GM18498 (cell line): ENCODE data around the gene PGGHG.
A peak's percentile ranks its signal among the peaks of the same experiment; 100 is the strongest.

Experiments used
- ATAC-seq: cut with Tn5 transposase; IDR thresholded peaks from one replicate; pipeline ENCODE4 v1.9.1; 2021; ENCODE audit warnings: mild to moderate bottlenecking, moderate library complexity; ENCODE audit not compliant: unreplicated experiment

The PGGHG gene

GRCh38 chr11:288478-289397 is at the start of gene PGGHG:
Gene PGGHG, plus strand, starts transcription at chr11:289126. Its CDS starts 691 bp downstream, at chr11:289817.
- ATAC-seq = peak; percentile 65

- ATAC-seq = no peak
Observed at GRCh38 chr11:240315-240714, 48.6 kb upstream of the PGGHG start.

- no peak for ATAC-seq
Observed at GRCh38 chr11:241634-242033, 47.3 kb upstream of the PGGHG start.

GRCh38 chr11:244376-244775 is 44.5 kb upstream of the PGGHG start:
- ATAC-seq = no peak

- ATAC-seq = no peak
Observed at GRCh38 chr11:249062-249461, 39.9 kb upstream of the PGGHG start.

- ATAC-seq = no peak
Observed at GRCh38 chr11:250274-250673, 38.7 kb upstream of the PGGHG start.

- no peak for ATAC-seq
Observed at GRCh38 chr11:250740-251299, 38.1 kb upstream of the PGGHG start.

GRCh38 chr11:251550-251949 is 37.4 kb upstream of the PGGHG start:
- ATAC-seq = no peak

GRCh38 chr11:252666-253065 is 36.3 kb upstream of the PGGHG start:
- no peak for ATAC-seq

- ATAC-seq = no peak
Observed at GRCh38 chr11:253160-253885, 35.6 kb upstream of the PGGHG start.

- no peak for ATAC-seq
Observed at GRCh38 chr11:253886-254270, 35.0 kb upstream of the PGGHG start.

GRCh38 chr11:255176-255575 is 33.8 kb upstream of the PGGHG start:
- ATAC-seq = no peak

GRCh38 chr11:255816-256215 is 33.1 kb upstream of the PGGHG start:
- ATAC-seq = no peak

- ATAC-seq = no peak
Observed at GRCh38 chr11:256952-257737, 31.8 kb upstream of the PGGHG start.

- ATAC-seq = no peak
Observed at GRCh38 chr11:257766-258493, 31.0 kb upstream of the PGGHG start.

- ATAC-seq = no peak
Observed at GRCh38 chr11:259413-259812, 29.5 kb upstream of the PGGHG start.

- ATAC-seq = no peak
Observed at GRCh38 chr11:261624-262023, 27.3 kb upstream of the PGGHG start.

- ATAC-seq = no peak
Observed at GRCh38 chr11:266676-267439, 22.1 kb upstream of the PGGHG start.

- ATAC-seq = no peak
Observed at GRCh38 chr11:267491-267994, 21.4 kb upstream of the PGGHG start.
